PC-9 (cell line): ENCODE data around the gene APLN. TPM values are rescaled to one million over a fixed set of nuclear protein-coding genes. Genes with fewer than 3 reads are reported as not detected.
A peak's percentile ranks its signal among the peaks of the same experiment; 100 is the strongest.

Experiments
- BruUV-seq: library from RNA; stranded (reverse); fragments of 400-500 nt; replicated peaks from 2 replicates; lab custom pipeline; 2021; lab: Mats Ljungman, UMichigan
- CTCF ChIA-PET: fragments of 300-600 bp; sonication (Branson Sonifier 250); formaldehyde crosslinking; loops from one replicate; lab custom pipeline; 2022; ENCODE audit warnings: antibody characterized with exemption; lab: Charles Lee
- POLR2A ChIA-PET: fragments of 300-600 bp; sonication (Branson Sonifier 250); formaldehyde crosslinking; loops from one replicate; lab custom pipeline; 2022; ENCODE audit warnings: antibody characterized with exemption; ENCODE audit not compliant: unreplicated experiment; lab: Charles Lee
- DNase-seq, 2 experiments: peaks; one replicate each; pipeline versions ENCODE4 v3.0.0 to v3.0.0-alpha.2; 2015 to 2022; ENCODE audit warnings: mixed read lengths in 1 of 2
- H2AFZ ChIP-seq: fragments of 200-600 bp; sonication (generic); 2 replicates; pipeline ENCODE4 v1.8.1; 2017; ENCODE audit warnings: antibody characterized with exemption
- H3F3A ChIP-seq: fragments of 200-600 bp; sonication (generic); 2 replicates; pipeline ENCODE4 v1.8.1; 2017; ENCODE audit warnings: antibody characterized with exemption, mild to moderate bottlenecking, low read depth; ENCODE audit not compliant: insufficient read depth
- H3K27ac ChIP-seq: fragments of 200-600 bp; sonication (generic); 2 replicates; pipeline ENCODE4 v1.6.1; 2016; ENCODE audit warnings: mixed run types
- H3K27me3 ChIP-seq: fragments of 200-600 bp; sonication (generic); 2 replicates; pipeline ENCODE4 v1.6.1; 2016; ENCODE audit warnings: low read depth, mixed run types; ENCODE audit not compliant: insufficient read depth
- H3K36me3 ChIP-seq: fragments of 200-600 bp; sonication (generic); 2 replicates; pipeline ENCODE4 v1.6.1; 2016; ENCODE audit warnings: low read depth, mixed run types
- H3K4me1 ChIP-seq: fragments of 200-600 bp; sonication (generic); replicated peaks from 2 replicates; pipeline ENCODE4 v1.6.1; 2016; ENCODE audit warnings: mixed run types; ENCODE audit not compliant: insufficient read depth
- H3K4me2 ChIP-seq: fragments of 200-600 bp; sonication (generic); 2 replicates; pipeline ENCODE4 v1.6.1; 2017; ENCODE audit warnings: mixed run types
- H3K4me3 ChIP-seq: fragments of 200-600 bp; sonication (generic); 2 replicates; pipeline ENCODE4 v1.6.1; 2016; ENCODE audit warnings: mixed run types
- H3K79me2 ChIP-seq: fragments of 200-600 bp; sonication (generic); 2 replicates; pipeline ENCODE4 v1.6.1; 2017; ENCODE audit warnings: low read depth, mixed run types
- H3K9me2 ChIP-seq: fragments of 200-600 bp; sonication (generic); 2 replicates; pipeline ENCODE4 v1.8.1; 2017; ENCODE audit warnings: mild to moderate bottlenecking; ENCODE audit not compliant: insufficient read depth
- H3K9me3 ChIP-seq: fragments of 200-600 bp; sonication (generic); 2 replicates; pipeline ENCODE4 v1.8.1; 2016; ENCODE audit warnings: low read depth; ENCODE audit not compliant: insufficient read depth
- H4K20me1 ChIP-seq: fragments of 200-600 bp; sonication (generic); 2 replicates; pipeline ENCODE4 v1.8.1; 2017; ENCODE audit not compliant: insufficient read depth
- CTCF ChIP-seq: fragments of 200-600 bp; sonication (generic); conservative IDR thresholded peaks from 2 replicates; pipeline ENCODE4 v1.6.1; 2017; ENCODE audit warnings: mixed run types, antibody characterized with exemption, mild to moderate bottlenecking, moderate library complexity
- EZH2 ChIP-seq: fragments of 200-600 bp; sonication (generic); IDR thresholded peaks from 2 replicates; pipeline ENCODE4 v1.8.0; 2017; ENCODE audit warnings: antibody characterized with exemption, low read depth
- intact Hi-C: fragments of 100-400 bp; cut with micrococcal nuclease; formaldehyde crosslinking; loops from one replicate; pipeline ENCODE4 v1.10.0; 2022; ENCODE audit not compliant: unreplicated experiment
- total RNA-seq: library from RNA; stranded (reverse); gene quantifications from 2 replicates; pipeline ENCODE4 v1.2.3, GENCODE V29; 2021

The APLN gene
- total RNA-seq, 1 experiment from 2014 or later, result 0.13 TPM

GRCh38 chrX:129622757-129623301, 31.9 kb downstream of the APLN start:
- Histone ChIP-seq H3K36me3 (no peaks in the 10 kb centered on the region), H3K4me2 (no peak overlapping the region), H3K27ac (no peak overlapping the region), H3K79me2 (no peaks in the 10 kb centered on the region), H3K4me1 (peaks cover 14% of the 10 kb centered on the region), H3K9me2 (no peaks in the 10 kb centered on the region), H3F3A (no peaks in the 10 kb centered on the region), H3K27me3 (no peaks in the 10 kb centered on the region), H3K4me3 (no peak overlapping the region), H4K20me1 (no peaks in the 10 kb centered on the region), H3K9me3 (no peaks in the 10 kb centered on the region), H2AFZ (no peak overlapping the region)
- TF ChIP-seq CTCF, result no peak
- no peak for TF ChIP-seq EZH2
- ChIA-PET POLR2A (no interaction called here), CTCF (no interaction called here)
- peak; percentile 56 to 79 for DNase-seq
- no TSS peak for BruUV-seq
- intact Hi-C loops, result no loop called here

- no peaks in the 10 kb centered on the region for H4K20me1 ChIP-seq
- no peaks in the 10 kb centered on the region for H3K79me2 ChIP-seq
- no peaks in the 10 kb centered on the region for H3F3A ChIP-seq
- no peak overlapping the region for H3K4me3 ChIP-seq
- ChIA-PET CTCF (no interaction called here), POLR2A (no interaction called here)
- H3K4me2 ChIP-seq, result no peak overlapping the region
- no TSS peak for BruUV-seq
- DNase-seq, result no peak
- intact Hi-C loops, result no loop called here
- no peaks in the 10 kb centered on the region for H3K27me3 ChIP-seq
- H2AFZ ChIP-seq, result no peak overlapping the region
- H3K27ac ChIP-seq, result no peak overlapping the region
- peaks cover 6% of the 10 kb centered on the region; the same call in 1 of the 2 replicates for H3K4me1 ChIP-seq
- H3K36me3 ChIP-seq, result no peaks in the 10 kb centered on the region
- H3K9me3 ChIP-seq, result no peaks in the 10 kb centered on the region
- TF ChIP-seq EZH2 (no peak), CTCF (no peak)
- H3K9me2 ChIP-seq, result no peaks in the 10 kb centered on the region
Observed at GRCh38 chrX:129618997-129619396, 35.8 kb downstream of the APLN start.

GRCh38 chrX:129617420-129617819, 37.3 kb downstream of the APLN start:
- BruUV-seq, result no TSS peak
- peaks cover 7% of the 10 kb centered on the region; the same call in 1 of the 2 replicates for H3F3A ChIP-seq
- no peaks in the 10 kb centered on the region for H3K27me3 ChIP-seq
- ChIA-PET CTCF (no interaction called here), POLR2A (no interaction called here)
- no peak overlapping the region for H3K4me2 ChIP-seq
- H3K9me3 ChIP-seq, result no peaks in the 10 kb centered on the region
- TF ChIP-seq EZH2 (no peak), CTCF (no peak)
- intact Hi-C loops, result no loop called here
- no peaks in the 10 kb centered on the region for H4K20me1 ChIP-seq
- H3K4me3 ChIP-seq, result no peak overlapping the region
- DNase-seq, result no peak
- H3K79me2 ChIP-seq, result no peaks in the 10 kb centered on the region
- no peaks in the 10 kb centered on the region for H3K9me2 ChIP-seq
- H3K27ac ChIP-seq, result no peak overlapping the region
- no peaks in the 10 kb centered on the region for H3K36me3 ChIP-seq
- H3K4me1 ChIP-seq, result peaks cover 17% of the 10 kb centered on the region; the same call in 1 of the 2 replicates
- no peak overlapping the region for H2AFZ ChIP-seq
